GM12878 (cell line): ENCODE results near the gene MGME1.

Experiments
- CEBPB ChIP-seq, 2 experiments: fragments of 150-350 bp in 1 of 2; IDR thresholded peaks; 2 replicates each; pipeline ENCODE4 v1.6.1; 2012 to 2014; ENCODE audit warnings: low read depth in 2 of 2, low read length in 2 of 2, borderline replicate concordance in 1 of 2, inconsistent platforms in 1 of 2
- CREM ChIP-seq: IDR thresholded peaks from 2 replicates; pipeline ENCODE4 v1.6.1; 2014; ENCODE audit warnings: antibody characterized with exemption, low read depth
- ESRRA ChIP-seq: IDR thresholded peaks from 2 replicates; pipeline ENCODE4 v1.6.1; 2012; ENCODE audit warnings: mild to moderate bottlenecking, low read length, improper control_type of control experiment
- EZH2 ChIP-seq: IDR thresholded peaks from 2 replicates; pipeline ENCODE4 v1.6.1; 2012; ENCODE audit warnings: low read depth, mild to moderate bottlenecking, control low read depth, inconsistent platforms, low read length, borderline replicate concordance; ENCODE audit not compliant: control insufficient read depth
- RAD21 ChIP-seq: IDR thresholded peaks from 2 replicates; pipeline ENCODE4 v1.6.1; 2011; ENCODE audit warnings: mild to moderate bottlenecking, low read depth, low read length, moderate library complexity; ENCODE audit not compliant: insufficient read depth
- ZNF274 ChIP-seq: IDR thresholded peaks from one replicate; pipeline ENCODE4 v1.8.0; 2011; ENCODE audit not compliant: insufficient read length, insufficient read depth
- TF ChIP-seq, protein P1 (sequence below): IDR thresholded peaks from 2 replicates; pipeline ENCODE4 v1.6.1; 2012; ENCODE audit warnings: low read depth, low read length, improper control_type of control experiment
- TF ChIP-seq, protein P2 (sequence below), 3 experiments: IDR thresholded peaks in 2 of 3; conservative IDR thresholded peaks in 1 of 3; 2 replicates each; pipeline ENCODE4 v1.5.1; 2011; ENCODE audit warnings: low read depth in 3 of 3, low read length in 3 of 3, mild to moderate bottlenecking in 3 of 3, control low read depth in 2 of 3, moderate library complexity in 2 of 3, inconsistent platforms in 1 of 3, mixed read lengths in 1 of 3; ENCODE audit not compliant: control insufficient read depth in 2 of 3, insufficient read depth in 1 of 3; ENCODE audit errors: extremely low read depth in 1 of 3

DNA sequence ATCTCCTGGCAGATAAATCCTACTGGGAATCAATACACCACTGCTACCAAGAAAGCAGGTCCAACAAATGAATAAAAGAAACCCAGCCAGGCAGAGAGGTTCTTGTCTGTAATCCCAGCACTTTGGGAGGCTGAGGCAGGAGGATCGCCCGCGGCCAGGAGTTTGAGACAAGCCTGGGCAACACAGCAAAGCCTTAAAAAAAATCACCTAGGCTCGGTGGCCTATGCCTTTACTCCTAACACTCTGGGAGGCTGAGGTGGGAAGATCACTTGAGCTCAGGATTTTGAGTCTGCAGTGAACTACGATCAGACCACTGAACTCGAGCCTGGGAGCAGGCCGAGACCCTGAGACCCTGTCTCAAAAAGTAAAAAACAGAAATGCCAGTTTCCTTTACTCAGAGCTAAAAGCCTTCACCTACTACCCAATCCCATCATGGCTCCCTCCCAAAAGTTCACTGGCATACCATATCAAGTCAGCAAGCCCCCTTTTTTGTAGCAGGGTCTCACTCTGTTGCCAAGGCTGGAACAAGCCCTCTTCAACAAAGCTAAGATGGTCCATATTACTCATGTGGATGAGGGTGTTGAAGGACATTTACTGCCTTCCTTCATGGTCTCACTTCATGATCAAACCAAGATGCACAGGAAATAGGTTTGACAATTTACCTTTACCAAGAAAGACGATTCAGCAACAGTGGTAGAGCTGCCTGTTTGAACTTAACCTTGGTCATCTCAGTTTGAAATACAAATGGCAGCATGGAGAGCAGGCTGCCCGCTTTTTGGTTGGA is 5.5 kb upstream of the MGME1 start:
- TF ChIP-seq ESRRA = no peak
- TF ChIP-seq ZNF274 = no peak
- TF ChIP-seq RAD21 = no peak
- TF ChIP-seq, protein P1, sequence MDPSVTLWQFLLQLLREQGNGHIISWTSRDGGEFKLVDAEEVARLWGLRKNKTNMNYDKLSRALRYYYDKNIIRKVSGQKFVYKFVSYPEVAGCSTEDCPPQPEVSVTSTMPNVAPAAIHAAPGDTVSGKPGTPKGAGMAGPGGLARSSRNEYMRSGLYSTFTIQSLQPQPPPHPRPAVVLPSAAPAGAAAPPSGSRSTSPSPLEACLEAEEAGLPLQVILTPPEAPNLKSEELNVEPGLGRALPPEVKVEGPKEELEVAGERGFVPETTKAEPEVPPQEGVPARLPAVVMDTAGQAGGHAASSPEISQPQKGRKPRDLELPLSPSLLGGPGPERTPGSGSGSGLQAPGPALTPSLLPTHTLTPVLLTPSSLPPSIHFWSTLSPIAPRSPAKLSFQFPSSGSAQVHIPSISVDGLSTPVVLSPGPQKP = no peak
- no peak for TF ChIP-seq EZH2
- TF ChIP-seq CREM = no peak
- TF ChIP-seq, protein P2, sequence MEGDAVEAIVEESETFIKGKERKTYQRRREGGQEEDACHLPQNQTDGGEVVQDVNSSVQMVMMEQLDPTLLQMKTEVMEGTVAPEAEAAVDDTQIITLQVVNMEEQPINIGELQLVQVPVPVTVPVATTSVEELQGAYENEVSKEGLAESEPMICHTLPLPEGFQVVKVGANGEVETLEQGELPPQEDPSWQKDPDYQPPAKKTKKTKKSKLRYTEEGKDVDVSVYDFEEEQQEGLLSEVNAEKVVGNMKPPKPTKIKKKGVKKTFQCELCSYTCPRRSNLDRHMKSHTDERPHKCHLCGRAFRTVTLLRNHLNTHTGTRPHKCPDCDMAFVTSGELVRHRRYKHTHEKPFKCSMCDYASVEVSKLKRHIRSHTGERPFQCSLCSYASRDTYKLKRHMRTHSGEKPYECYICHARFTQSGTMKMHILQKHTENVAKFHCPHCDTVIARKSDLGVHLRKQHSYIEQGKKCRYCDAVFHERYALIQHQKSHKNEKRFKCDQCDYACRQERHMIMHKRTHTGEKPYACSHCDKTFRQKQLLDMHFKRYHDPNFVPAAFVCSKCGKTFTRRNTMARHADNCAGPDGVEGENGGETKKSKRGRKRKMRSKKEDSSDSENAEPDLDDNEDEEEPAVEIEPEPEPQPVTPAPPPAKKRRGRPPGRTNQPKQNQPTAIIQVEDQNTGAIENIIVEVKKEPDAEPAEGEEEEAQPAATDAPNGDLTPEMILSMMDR (IDR thresholded peaks at IDR 0.05 in 2 of 3, conservative IDR thresholded peaks at IDR 0.05 in 1 of 3; ENCODE audit: control insufficient read depth in 2 of 3, extremely low read depth in 1 of 3, insufficient read depth in 1 of 3, low read depth in 3 of 3, low read length in 3 of 3) = no peak
- no peak for TF ChIP-seq CEBPB (IDR thresholded peaks at IDR 0.05; ENCODE audit: borderline replicate concordance in 1 of 2, low read depth in 2 of 2, low read length in 2 of 2)
